HG03066 (cell line): ENCODE measurements around the gene TEP1.
"Not testable (repeated sequence)": the region's sequence is repeated elsewhere in the genome, so short reads cannot be mapped to it uniquely, and the experiment has no call there.

Source experiments
- ATAC-seq: cut with Tn5 transposase; IDR thresholded peaks from one replicate; pipeline ENCODE4 v1.9.1; 2021; ENCODE audit warnings: low read depth; ENCODE audit not compliant: unreplicated experiment

The TEP1 gene

GRCh38 chr14:20345366-20345765 lies 67.9 kb downstream of the TEP1 start:
- ATAC-seq, result no peak

- no peak for ATAC-seq
Observed at GRCh38 chr14:20343862-20344220, 69.5 kb downstream of the TEP1 start.

GRCh38 chr14:20343092-20343861 lies 70.0 kb downstream of the TEP1 start, which contains the start of gene PARP2:
Gene PARP2, plus strand, starts transcription at chr14:20343635. Its CDS starts 7 bp downstream, at chr14:20343642.
- peak; percentile 89 for ATAC-seq

- no peak for ATAC-seq
Observed at GRCh38 chr14:20341646-20342045, 71.7 kb downstream of the TEP1 start.

GRCh38 chr14:20341032-20341431 lies 72.3 kb downstream of the TEP1 start:
- not testable (repeated sequence) for ATAC-seq

GRCh38 chr14:20334017-20334416 lies 79.3 kb downstream of the TEP1 start:
- no peak for ATAC-seq

GRCh38 chr14:20333494-20333841 lies 79.8 kb downstream of the TEP1 start:
- no peak for ATAC-seq

- ATAC-seq, result peak; percentile 98
Observed at GRCh38 chr14:20332788-20333493, 80.4 kb downstream of the TEP1 start, which contains the start of gene CCNB1IP1. Gene CCNB1IP1, minus strand, starts transcription at chr14:20333279. Its CDS starts 16,756 bp downstream, at chr14:20316523.

GRCh38 chr14:20332431-20332787 lies 80.9 kb downstream of the TEP1 start:
- ATAC-seq, result no peak

GRCh38 chr14:20331053-20331613 lies 82.2 kb downstream of the TEP1 start:
- ATAC-seq, result no peak

- no peak for ATAC-seq
Observed at GRCh38 chr14:20329355-20329754, 83.9 kb downstream of the TEP1 start.

- no peak for ATAC-seq
Observed at GRCh38 chr14:20328705-20329104, 84.6 kb downstream of the TEP1 start.

- ATAC-seq, result no peak
Observed at GRCh38 chr14:20327005-20327869, 86.1 kb downstream of the TEP1 start.

GRCh38 chr14:20317720-20318119 lies 95.6 kb downstream of the TEP1 start:
- ATAC-seq, result no peak
